HG03520 (cell line): Measurements from ENCODE around the gene CD163.
"Not testable (repeated sequence)": the region's sequence is repeated elsewhere in the genome, so short reads cannot be mapped to it uniquely, and the experiment has no call there.

Experiments
- ATAC-seq: cut with Tn5 transposase; IDR thresholded peaks from one replicate; pipeline ENCODE4 v1.9.1; 2021; ENCODE audit warnings: mild to moderate bottlenecking, moderate library complexity; ENCODE audit not compliant: unreplicated experiment

CD163 gene

GRCh38 chr12:7503686-7504415 lies at the start of gene CD163:
Gene CD163 (minus strand): TSS chr12:7503777. CDS start chr12:7503690, 87 bp downstream.
- no peak for ATAC-seq

DNA sequence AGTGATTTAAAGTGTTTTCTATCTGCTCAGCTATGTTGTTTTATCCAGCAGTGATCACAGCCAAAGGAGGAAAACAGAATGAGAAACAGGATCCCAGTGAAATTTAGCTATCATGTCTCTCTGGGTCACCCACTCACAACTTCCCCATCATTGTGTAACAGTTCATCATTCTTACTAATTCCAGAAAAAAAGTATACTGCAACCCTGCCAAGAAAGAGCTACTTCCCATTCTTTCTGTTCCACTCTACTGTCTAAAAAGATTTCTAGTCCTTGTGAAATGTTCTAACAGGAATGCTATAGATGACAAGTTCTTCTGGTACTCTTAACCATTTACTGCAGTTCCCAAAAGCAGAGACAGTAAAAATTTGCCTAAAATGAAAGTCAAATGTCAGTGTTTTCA lies 39.2 kb upstream of the CD163 start:
- no peak for ATAC-seq

- ATAC-seq: no peak
Observed at GRCh38 chr12:7542046-7542445, 38.5 kb upstream of the CD163 start.

- ATAC-seq: no peak
Observed at GRCh38 chr12:7514416-7514815, 10.8 kb upstream of the CD163 start.

- ATAC-seq: no peak
Observed at GRCh38 chr12:7512553-7512952, 9.0 kb upstream of the CD163 start.

- not testable (repeated sequence) for ATAC-seq
Observed at GRCh38 chr12:7509793-7510470, 6.4 kb upstream of the CD163 start.

DNA sequence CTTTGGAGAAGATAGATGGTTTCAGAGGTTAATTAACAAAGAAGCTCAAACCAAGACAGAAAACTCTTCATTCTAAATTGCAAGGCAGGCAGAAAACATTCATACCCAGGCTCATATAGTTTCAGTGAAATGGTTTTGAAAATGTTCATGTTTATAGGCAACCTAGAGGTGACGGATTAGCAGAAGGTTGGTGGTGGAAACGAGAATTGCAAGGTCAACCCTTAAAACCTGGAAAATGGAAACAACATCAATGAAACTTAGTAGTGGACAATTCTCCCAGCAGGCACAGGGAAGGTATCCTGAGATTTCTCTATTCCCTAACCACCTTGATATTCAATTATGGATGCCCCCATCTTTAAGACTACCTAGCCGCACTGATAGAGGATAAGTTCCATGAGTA lies 965 bp downstream of the CD163 start:
- ATAC-seq: no peak

GRCh38 chr12:7501031-7501588 lies 2.5 kb downstream of the CD163 start:
- ATAC-seq: no peak

DNA sequence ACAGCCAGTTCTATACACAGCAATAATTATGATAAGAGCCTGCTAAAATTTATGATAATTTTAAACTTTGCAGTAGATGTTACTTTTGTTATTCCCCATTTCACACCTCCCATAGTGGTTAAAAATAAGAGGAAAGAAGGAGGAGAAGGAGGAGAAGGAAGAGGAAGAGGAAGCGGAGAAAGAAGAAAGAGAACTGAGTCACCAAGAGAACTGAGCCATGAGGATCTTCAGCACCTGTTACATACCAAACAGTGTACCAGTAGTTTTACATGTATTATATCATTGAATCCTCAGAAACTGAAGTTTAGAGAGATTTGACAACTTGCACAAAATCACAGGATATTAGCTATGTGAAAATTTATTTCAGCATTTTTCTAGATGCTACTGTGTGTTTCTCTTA lies 3.9 kb downstream of the CD163 start:
- no peak for ATAC-seq

DNA sequence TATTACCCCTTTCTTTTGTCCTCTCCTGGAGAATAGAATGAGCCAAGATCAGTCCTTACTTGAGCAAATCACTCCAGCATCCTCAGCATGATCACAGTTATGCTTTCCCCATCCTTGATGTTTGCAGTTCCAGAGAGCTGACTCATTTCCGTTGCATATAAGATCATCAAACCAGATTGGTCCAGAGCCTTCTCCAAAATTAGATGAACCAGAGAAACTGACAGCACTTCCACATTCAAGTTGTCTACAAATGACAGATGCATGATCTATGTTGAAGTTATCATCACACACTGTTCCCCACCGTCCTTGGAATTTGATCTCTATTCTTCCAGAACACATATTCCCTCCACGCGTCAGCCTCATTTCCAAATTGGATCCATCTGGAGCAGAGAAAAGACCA lies 4.8 kb downstream of the CD163 start:
- no peak for ATAC-seq

GRCh38 chr12:7497661-7498060 lies 5.9 kb downstream of the CD163 start:
- ATAC-seq: no peak

- ATAC-seq: no peak
Observed at GRCh38 chr12:7496451-7496850, 7.1 kb downstream of the CD163 start.

- no peak for ATAC-seq
Observed at GRCh38 chr12:7495136-7495535, 8.4 kb downstream of the CD163 start.

GRCh38 chr12:7493006-7493405 lies 10.6 kb downstream of the CD163 start:
- no peak for ATAC-seq

DNA sequence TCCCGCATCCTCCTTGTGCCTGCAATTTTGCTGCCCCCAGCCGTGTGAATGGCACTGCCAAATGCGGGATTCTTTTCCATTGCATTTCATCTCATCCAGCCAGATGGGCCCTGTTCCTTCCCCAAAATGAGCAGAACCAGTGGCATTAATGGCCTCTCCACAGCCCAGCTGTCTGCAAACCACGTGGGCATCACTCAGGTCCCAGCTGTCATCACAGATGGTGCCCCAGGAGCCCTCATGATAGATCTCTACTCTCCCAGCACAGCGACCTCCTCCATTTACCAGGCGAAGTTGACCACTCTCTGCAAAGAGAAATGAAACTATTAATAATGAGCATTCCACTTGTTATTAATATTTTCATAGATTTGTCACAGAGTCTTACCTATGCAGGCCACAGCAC lies 17.1 kb downstream of the CD163 start:
- ATAC-seq: no peak

- no peak for ATAC-seq
Observed at GRCh38 chr12:7485095-7485494, 18.5 kb downstream of the CD163 start.

GRCh38 chr12:7483343-7483742 lies 20.2 kb downstream of the CD163 start:
- ATAC-seq: no peak

GRCh38 chr12:7479771-7480170 lies 23.8 kb downstream of the CD163 start:
- ATAC-seq: no peak

GRCh38 chr12:7472060-7472459 lies 31.5 kb downstream of the CD163 start:
- ATAC-seq: no peak

DNA sequence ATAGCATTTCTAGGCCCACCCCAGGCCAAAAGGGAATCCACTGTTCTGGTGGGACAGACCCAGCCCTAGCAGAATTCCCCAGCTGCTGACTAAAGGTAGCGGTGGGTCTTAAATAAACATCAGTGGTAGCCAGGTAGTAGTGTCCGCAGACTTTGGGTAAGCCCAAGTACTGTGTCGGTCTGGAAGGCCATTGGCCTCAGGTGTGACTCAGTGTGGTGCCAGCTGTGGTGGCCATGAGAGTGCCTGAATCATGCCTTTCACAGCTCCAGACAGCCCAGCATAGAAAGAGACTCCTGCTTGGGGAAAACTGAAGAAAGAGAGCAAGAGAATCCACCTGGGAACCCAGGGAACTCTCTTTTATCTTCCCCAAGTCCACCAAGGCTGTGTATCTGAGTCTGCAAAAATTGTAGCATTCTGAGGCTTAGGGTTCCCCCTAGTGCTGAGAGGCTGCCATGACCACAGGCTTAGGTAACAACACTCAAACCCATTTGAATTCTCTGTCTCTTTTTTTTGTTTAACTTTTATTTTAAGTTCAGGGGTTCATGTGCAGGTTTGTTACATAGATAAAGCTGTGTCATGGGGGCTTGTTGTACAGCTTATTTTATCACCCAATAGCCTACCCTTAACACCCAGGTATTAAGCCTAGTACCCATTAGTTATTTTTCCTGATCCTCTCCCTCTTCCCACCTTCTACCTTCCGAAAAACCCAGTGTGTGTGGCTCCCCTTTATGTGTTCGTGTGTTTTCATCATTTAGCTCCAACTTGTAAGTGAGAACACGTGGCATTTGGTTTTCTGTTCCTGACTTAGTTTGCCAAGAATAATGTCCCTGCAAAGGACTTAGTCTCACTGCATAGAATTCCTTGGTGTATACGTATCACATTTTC lies 43.0 kb downstream of the CD163 start:
- no peak for ATAC-seq

DNA sequence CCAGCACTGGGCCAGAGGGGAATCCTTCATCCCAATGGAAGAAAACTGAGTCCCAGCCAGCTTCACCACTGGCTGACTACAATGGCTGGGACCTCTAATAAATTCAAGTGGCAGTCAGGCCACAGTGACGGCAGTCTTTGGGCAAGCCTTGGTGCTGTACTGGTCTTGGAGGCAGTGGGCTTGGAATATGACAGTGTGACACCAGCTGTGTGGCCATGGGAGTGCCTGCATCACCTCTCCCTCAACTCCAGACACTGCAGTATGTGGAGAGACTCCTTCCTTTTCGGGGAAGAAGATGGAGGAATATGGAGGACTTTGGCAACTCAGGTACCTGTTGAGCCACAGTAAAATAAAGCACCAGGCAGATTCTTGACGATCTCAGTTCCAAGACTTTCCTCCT lies 43.6 kb downstream of the CD163 start:
- ATAC-seq: no peak
